Activated CD8-positive, alpha-beta T cell treated with anti-CD3 and anti-CD28 coated beads for 36 hours (primary cell): ENCODE measurements around the gene CPEB4. TPM values are rescaled to one million over a fixed set of nuclear protein-coding genes. Genes with fewer than 3 reads are reported as not detected.

Experiments
- ATAC-seq: fragments of 200-7000 bp; cut with Tn5 transposase; one replicate; pipeline ENCODE4 v1.10.0; 2021; ENCODE audit warnings: mild to moderate bottlenecking, moderate library complexity
- CTCF ChIA-PET: fragments of 350-600 bp; sonication (Branson Sonifier 250); formaldehyde crosslinking; loops from one replicate; lab custom pipeline; 2021; ENCODE audit warnings: antibody characterized with exemption; lab: Charles Lee
- POLR2A ChIA-PET: fragments of 350-600 bp; sonication (Branson Sonifier 250); formaldehyde crosslinking; loops from one replicate; lab custom pipeline; 2021; ENCODE audit warnings: antibody characterized with exemption; lab: Charles Lee
- DNase-seq: peaks from one replicate; pipeline ENCODE4 v3.0.0-alpha.2; 2020
- H3K27ac Mint-ChIP-seq: one replicate; pipeline ENCODE4 v1.8.0; 2021; ENCODE audit warnings: mild to moderate bottlenecking, mixed read lengths
- H3K27me3 Mint-ChIP-seq: one replicate; pipeline ENCODE4 v1.8.0; 2021; ENCODE audit warnings: mixed read lengths
- H3K36me3 Mint-ChIP-seq: one replicate; pipeline ENCODE4 v1.8.0; 2021; ENCODE audit warnings: low read depth, mixed read lengths
- H3K4me1 Mint-ChIP-seq: one replicate; pipeline ENCODE4 v1.8.0; 2021; ENCODE audit warnings: low read depth, mixed read lengths
- H3K4me3 Mint-ChIP-seq: one replicate; pipeline ENCODE4 v1.8.0; 2021; ENCODE audit warnings: mild to moderate bottlenecking, moderate library complexity, mixed read lengths
- H3K9me3 Mint-ChIP-seq: one replicate; pipeline ENCODE4 v1.8.0; 2021; ENCODE audit warnings: mixed read lengths
- CTCF ChIP-seq: fragments of 200-600 bp; IDR thresholded peaks from one replicate; pipeline ENCODE4 v1.8.0; 2022; ENCODE audit warnings: antibody characterized with exemption, mild to moderate bottlenecking
- intact Hi-C: fragments of 100-400 bp; cut with micrococcal nuclease; formaldehyde crosslinking; loops from one replicate; pipeline ENCODE4 v1.10.0; 2022
- total RNA-seq, 2 experiments: library from RNA; stranded (reverse); gene quantifications; one replicate each; pipeline ENCODE4 v1.2.3, GENCODE V29; 2021

The CPEB4 gene
- total RNA-seq, 2 experiments from 2014 or later = 8.8 to 9.0 TPM

- CTCF ChIA-PET = interaction anchor here (0.6 to 2.1 kb wide), 3 partner anchors 8 to 1652 kb away, joined by 3 to 6 read pairs (median 3); no protein-coding TSS in a partner anchor
These were observed 93.1 kb downstream of the CPEB4 start for GRCh38 chr5:173981185-173981761.

GRCh38 chr5:173984218-173984617 is 96.1 kb downstream of the CPEB4 start:
- Mint-ChIP-seq H3K9me3 (peaks cover 3% of the 10 kb centered on the region), H3K36me3 (no peaks in the 10 kb centered on the region), H3K4me1 (no peaks in the 10 kb centered on the region), H3K27me3 (peaks cover 21% of the 10 kb centered on the region), H3K4me3 (no peak overlapping the region), H3K27ac (no peak overlapping the region)
- CTCF ChIA-PET = interaction anchor here (0.8 to 1.6 kb wide), 3 partner anchors 11 to 368 kb away, joined by 3 to 6 read pairs (median 5); no protein-coding TSS in a partner anchor
- intact Hi-C loops = no loop called here
- ATAC-seq (no peak), DNase-seq (no peak)
- no peak for TF ChIP-seq CTCF
- POLR2A ChIA-PET = no interaction called here

More at GRCh38 chr5:173981185-173981761, 93.1 kb downstream of the CPEB4 start:
- intact Hi-C loops = no loop called here
- TF ChIP-seq CTCF = no peak
- ATAC-seq (no peak), DNase-seq (no peak)
- H3K4me1 Mint-ChIP-seq = no peaks in the 10 kb centered on the region
- H3K9me3 Mint-ChIP-seq = peaks cover 3% of the 10 kb centered on the region
- POLR2A ChIA-PET = interaction anchor here (0.6 kb wide), 1 partner anchor 136 kb away, joined by 3 read pairs; no protein-coding TSS in a partner anchor
- peaks cover 30% of the 10 kb centered on the region for H3K27me3 Mint-ChIP-seq
- H3K27ac Mint-ChIP-seq = no peak overlapping the region
- no peak overlapping the region for H3K4me3 Mint-ChIP-seq
- H3K36me3 Mint-ChIP-seq = no peaks in the 10 kb centered on the region

- peaks cover 3% of the 10 kb centered on the region for H3K27me3 Mint-ChIP-seq
- no peaks in the 10 kb centered on the region for H3K4me1 Mint-ChIP-seq
- H3K9me3 Mint-ChIP-seq = no peaks in the 10 kb centered on the region
- CTCF ChIA-PET = no interaction called here
- no peak for DNase-seq
- POLR2A ChIA-PET = interaction anchor here (1.4 kb wide), 1 partner anchor 129 kb away, joined by 3 read pairs; no protein-coding TSS in a partner anchor
- intact Hi-C loops = no loop called here
- ATAC-seq = no peak
- H3K27ac Mint-ChIP-seq = no peak within 1 kb of the TSS
- TF ChIP-seq CTCF = no peak
- H3K4me3 Mint-ChIP-seq = no peak within 1 kb of the TSS
- no peaks in the 10 kb centered on the region for H3K36me3 Mint-ChIP-seq
These were observed 100.6 kb downstream of the CPEB4 start, which contains the start of gene C5orf47 for GRCh38 chr5:173988554-173989431. TSS of gene C5orf47 (plus strand) at chr5:173989170. CDS start at chr5:173989264, 94 bp downstream.

GRCh38 chr5:173989432-173990082 is 101.4 kb downstream of the CPEB4 start:
- CTCF ChIA-PET = no interaction called here
- Mint-ChIP-seq H3K4me1 (no peaks in the 10 kb centered on the region), H3K27me3 (peaks cover 3% of the 10 kb centered on the region), H3K27ac (no peak overlapping the region), H3K9me3 (no peaks in the 10 kb centered on the region), H3K36me3 (no peaks in the 10 kb centered on the region), H3K4me3 (no peak overlapping the region)
- intact Hi-C loops = no loop called here
- no peak for ATAC-seq
- no peak for DNase-seq
- TF ChIP-seq CTCF = no peak
- POLR2A ChIA-PET = interaction anchor here (1.4 kb wide), 1 partner anchor 130 kb away, joined by 3 read pairs; no protein-coding TSS in a partner anchor
